Measurements from ENCODE around the gene FADS1. TPM values are rescaled to one million over a fixed set of nuclear protein-coding genes. Genes with fewer than 3 reads are reported as not detected.

The FADS1 gene
- total and polyA plus RNA-seq, 2 of the 8 experiments (the other 6 are each of a cell fraction or from before 2014, with no cell fraction given): 115 to 141 TPM

DNA sequence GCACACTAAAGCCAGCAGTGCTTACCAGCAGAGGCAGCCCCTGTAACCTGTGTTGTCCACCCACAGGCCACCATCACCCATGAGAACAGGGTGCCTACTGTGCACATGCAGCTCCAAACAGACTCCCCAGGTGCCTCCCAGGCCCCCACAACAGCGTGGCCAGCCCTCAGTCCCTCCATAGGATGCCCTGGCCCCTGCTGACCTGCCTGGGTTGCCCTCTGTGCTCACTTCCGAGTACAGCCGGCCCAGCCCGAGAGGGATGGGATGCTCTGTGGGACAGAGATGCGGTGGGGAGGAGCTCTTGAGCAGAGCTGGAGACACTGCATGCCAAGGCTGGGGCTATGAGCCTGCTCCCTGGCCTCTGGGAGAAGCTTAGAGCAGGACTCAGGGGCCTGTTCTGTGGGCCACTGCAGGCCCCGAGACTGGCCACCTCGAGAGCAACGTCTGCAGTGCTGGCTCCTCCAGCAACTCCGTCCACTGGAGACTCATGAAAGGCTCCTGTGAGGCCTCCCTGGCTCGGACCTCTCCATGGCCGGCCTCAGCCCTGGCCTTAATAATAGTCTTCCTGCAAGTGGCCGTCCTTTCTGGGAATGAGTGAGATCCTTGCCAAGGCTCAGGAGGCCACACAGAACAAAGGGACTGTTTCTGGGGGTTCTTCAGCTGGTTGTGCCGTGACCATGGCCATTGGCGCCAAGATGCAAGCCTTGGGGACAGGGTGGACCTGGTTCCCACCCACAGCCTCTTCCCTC, 38.3 kb upstream of the FADS1 start:
- Histone ChIP-seq H3K36me3 (ENCODE audit: control insufficient read depth in 2 of 4, insufficient read depth in 4 of 4, low read length in 3 of 4) (peaks cover 31 to 73% (median 62%) of the 10 kb centered on the region in 4 experiments), H3K23ac (ENCODE audit: insufficient read length) (no peak overlapping the region), H3K56ac (replicated peaks; ENCODE audit: insufficient read length, low read depth, low read length) (no peak overlapping the region), H3K9ac (replicated peaks in 1 of 4; ENCODE audit: extremely low read depth in 1 of 4, low read depth in 3 of 4, low read length in 3 of 4) (no peak overlapping the region), H4K8ac (ENCODE audit: extremely low read depth, insufficient read depth, low read length) (no peak overlapping the region), H2BK12ac (ENCODE audit: low read depth, low read length) (no peak overlapping the region), H3K14ac (ENCODE audit: insufficient read length) (no peak overlapping the region), H3K79me2 (ENCODE audit: control insufficient read depth in 1 of 2, insufficient read depth in 2 of 2, low read length in 2 of 2) (no peaks in the 10 kb centered on the region), H3K4me3 (ENCODE audit: extremely low read depth in 1 of 4, insufficient read depth in 2 of 4, low read depth in 3 of 4, low read length in 4 of 4) (no peak overlapping the region), H2AFZ (ENCODE audit: low read length) (no peak overlapping the region), H4K5ac (ENCODE audit: insufficient read length, low read depth, low read length) (no peak overlapping the region), H3K4me1 (replicated peaks in 1 of 4; ENCODE audit: control insufficient read depth in 3 of 4, insufficient read depth in 4 of 4, low read length in 3 of 4) (no peaks in the 10 kb centered on the region), H3K27ac (ENCODE audit: low read depth, low read length) (no peak overlapping the region), H2BK20ac (ENCODE audit: low read length) (no peak overlapping the region), H2BK120ac (replicated peaks; ENCODE audit: low read depth, low read length) (no peak overlapping the region), H4K20me1 (replicated peaks in 1 of 2; ENCODE audit: control insufficient read depth in 1 of 2, insufficient read depth in 2 of 2, low read length in 2 of 2) (peaks cover 11 to 38% of the 10 kb centered on the region in 2 experiments), H4K91ac (replicated peaks; ENCODE audit: insufficient read length, low read length) (no peak overlapping the region), H3K9me3 (ENCODE audit: insufficient read depth in 2 of 2, low read depth in 1 of 2, low read length in 1 of 2) (no peaks in the 10 kb centered on the region), H2AK5ac (ENCODE audit: low read depth, low read length) (no peak overlapping the region), H3K27me3 (replicated peaks in 1 of 4; ENCODE audit: control insufficient read depth in 3 of 4, extremely low read depth in 1 of 4, insufficient read depth in 3 of 4, low read length in 3 of 4) (no peaks in the 10 kb centered on the region), H3K4me2 (ENCODE audit: insufficient read depth in 1 of 2, low read depth in 2 of 2, low read length in 2 of 2) (no peak overlapping the region), H2BK5ac (ENCODE audit: low read depth, low read length) (no peak overlapping the region), H3K4ac (replicated peaks; ENCODE audit: insufficient read length, low read depth, low read length) (no peak overlapping the region), H3K79me1 (ENCODE audit: low read depth, low read length) (peaks cover 11% of the 10 kb centered on the region), H3K18ac (ENCODE audit: extremely low read depth, low read length) (no peak overlapping the region), H3K23me2 (ENCODE audit: low read depth, low read length) (no peaks in the 10 kb centered on the region), H2BK15ac (ENCODE audit: low read length) (no peak overlapping the region)
- TF ChIP-seq POLR2A (IDR thresholded peaks at IDR 0.05; ENCODE audit: control extremely low read depth in 1 of 2, low read depth in 2 of 2, low read length in 2 of 2) (peak in 1 of 2 experiments; percentile 20; a peak in 1 of 3 replicates), RNF2 (IDR thresholded peaks at IDR 0.05; ENCODE audit: borderline replicate concordance, low read depth, low read length, missing control alignments, poor library complexity, severe bottlenecking) (no peak)
- POLR2A ChIA-PET (ENCODE audit: partially characterized antibody): interaction anchor here (1.1 to 2.8 kb wide), 6 partner anchors 8 to 55 kb away, joined by 3 to 7 read pairs (median 4); no protein-coding TSS in a partner anchor
- FAIRE-seq (no peak), DNase-seq (ENCODE audit: low read depth in 1 of 2, low spot score in 2 of 2) (no peak)
- CTCF ChIA-PET (ENCODE audit: partially characterized antibody): interaction anchor here (0.9 to 2.2 kb wide), 4 partner anchors 12 to 58 kb away, joined by 3 to 8 read pairs (median 4); no protein-coding TSS in a partner anchor
- 93% methylated on average over 14 of the region's 14 CpGs; no CpG with 5 or more reads in 1 of the 2 experiments for WGBS, 2 experiments (ENCODE audit: extremely low coverage in 1 of 2, insufficient coverage in 1 of 2, insufficient read length in 1 of 2, insufficient replicate concordance in 2 of 2, low coverage in 1 of 2, low lambda C conversion rate in 2 of 2, missing lambda C conversion rate in 1 of 2)
